Measurements from ENCODE around the gene TNIP2. TPM values are rescaled to one million over a fixed set of nuclear protein-coding genes. Genes with fewer than 3 reads are reported as not detected.

TNIP2 gene
- total and polyA plus RNA-seq, 2 of the 8 experiments (the other 6 are each of a cell fraction or from before 2014, with no cell fraction given), result 23.7 to 37.7 TPM

DNA sequence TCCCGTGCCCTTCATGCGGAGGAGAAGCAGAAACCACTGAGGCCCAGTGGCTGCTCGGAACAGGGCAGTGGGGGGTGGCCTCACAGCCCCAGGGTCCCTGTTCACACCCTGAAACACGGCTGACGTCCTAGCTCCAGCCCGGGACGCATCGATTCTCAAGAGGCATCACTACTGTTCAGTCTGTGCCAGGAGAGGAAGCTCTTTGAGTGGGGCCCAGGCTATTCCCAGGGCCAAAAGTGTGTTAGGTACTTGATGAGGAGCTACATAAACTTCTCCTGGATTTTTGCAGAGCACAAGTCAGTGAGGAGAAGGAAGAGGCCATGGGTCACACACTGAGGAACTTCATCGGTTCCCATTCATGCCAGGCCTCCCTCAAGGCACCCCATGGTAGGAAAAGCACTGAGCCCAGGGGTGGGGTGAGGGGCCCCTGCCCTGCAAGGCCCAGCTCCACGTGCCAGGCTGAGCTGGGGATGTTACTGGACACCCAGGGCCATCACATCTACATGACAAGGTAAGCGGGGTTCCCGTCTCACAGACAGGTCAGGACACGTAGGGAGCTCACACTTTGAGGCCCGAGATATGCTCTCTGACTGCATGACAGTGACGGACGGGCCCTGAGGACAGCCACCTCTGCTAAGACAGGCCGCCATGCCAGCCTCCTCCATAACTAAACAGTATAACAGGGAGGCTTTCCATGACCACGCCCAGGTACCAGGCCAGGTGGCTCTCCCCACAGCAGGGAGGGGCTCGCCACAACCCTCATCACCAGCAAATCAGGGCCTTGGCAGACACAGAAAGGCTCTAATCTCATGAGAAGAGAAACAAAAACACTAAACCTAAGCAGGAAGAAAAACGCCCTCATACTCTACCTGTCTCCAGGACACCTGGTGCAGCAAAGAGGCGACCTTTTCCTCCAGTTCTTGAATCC lies 12.4 kb downstream of the TNIP2 start (continued):
- TF ChIP-seq, protein P1, sequence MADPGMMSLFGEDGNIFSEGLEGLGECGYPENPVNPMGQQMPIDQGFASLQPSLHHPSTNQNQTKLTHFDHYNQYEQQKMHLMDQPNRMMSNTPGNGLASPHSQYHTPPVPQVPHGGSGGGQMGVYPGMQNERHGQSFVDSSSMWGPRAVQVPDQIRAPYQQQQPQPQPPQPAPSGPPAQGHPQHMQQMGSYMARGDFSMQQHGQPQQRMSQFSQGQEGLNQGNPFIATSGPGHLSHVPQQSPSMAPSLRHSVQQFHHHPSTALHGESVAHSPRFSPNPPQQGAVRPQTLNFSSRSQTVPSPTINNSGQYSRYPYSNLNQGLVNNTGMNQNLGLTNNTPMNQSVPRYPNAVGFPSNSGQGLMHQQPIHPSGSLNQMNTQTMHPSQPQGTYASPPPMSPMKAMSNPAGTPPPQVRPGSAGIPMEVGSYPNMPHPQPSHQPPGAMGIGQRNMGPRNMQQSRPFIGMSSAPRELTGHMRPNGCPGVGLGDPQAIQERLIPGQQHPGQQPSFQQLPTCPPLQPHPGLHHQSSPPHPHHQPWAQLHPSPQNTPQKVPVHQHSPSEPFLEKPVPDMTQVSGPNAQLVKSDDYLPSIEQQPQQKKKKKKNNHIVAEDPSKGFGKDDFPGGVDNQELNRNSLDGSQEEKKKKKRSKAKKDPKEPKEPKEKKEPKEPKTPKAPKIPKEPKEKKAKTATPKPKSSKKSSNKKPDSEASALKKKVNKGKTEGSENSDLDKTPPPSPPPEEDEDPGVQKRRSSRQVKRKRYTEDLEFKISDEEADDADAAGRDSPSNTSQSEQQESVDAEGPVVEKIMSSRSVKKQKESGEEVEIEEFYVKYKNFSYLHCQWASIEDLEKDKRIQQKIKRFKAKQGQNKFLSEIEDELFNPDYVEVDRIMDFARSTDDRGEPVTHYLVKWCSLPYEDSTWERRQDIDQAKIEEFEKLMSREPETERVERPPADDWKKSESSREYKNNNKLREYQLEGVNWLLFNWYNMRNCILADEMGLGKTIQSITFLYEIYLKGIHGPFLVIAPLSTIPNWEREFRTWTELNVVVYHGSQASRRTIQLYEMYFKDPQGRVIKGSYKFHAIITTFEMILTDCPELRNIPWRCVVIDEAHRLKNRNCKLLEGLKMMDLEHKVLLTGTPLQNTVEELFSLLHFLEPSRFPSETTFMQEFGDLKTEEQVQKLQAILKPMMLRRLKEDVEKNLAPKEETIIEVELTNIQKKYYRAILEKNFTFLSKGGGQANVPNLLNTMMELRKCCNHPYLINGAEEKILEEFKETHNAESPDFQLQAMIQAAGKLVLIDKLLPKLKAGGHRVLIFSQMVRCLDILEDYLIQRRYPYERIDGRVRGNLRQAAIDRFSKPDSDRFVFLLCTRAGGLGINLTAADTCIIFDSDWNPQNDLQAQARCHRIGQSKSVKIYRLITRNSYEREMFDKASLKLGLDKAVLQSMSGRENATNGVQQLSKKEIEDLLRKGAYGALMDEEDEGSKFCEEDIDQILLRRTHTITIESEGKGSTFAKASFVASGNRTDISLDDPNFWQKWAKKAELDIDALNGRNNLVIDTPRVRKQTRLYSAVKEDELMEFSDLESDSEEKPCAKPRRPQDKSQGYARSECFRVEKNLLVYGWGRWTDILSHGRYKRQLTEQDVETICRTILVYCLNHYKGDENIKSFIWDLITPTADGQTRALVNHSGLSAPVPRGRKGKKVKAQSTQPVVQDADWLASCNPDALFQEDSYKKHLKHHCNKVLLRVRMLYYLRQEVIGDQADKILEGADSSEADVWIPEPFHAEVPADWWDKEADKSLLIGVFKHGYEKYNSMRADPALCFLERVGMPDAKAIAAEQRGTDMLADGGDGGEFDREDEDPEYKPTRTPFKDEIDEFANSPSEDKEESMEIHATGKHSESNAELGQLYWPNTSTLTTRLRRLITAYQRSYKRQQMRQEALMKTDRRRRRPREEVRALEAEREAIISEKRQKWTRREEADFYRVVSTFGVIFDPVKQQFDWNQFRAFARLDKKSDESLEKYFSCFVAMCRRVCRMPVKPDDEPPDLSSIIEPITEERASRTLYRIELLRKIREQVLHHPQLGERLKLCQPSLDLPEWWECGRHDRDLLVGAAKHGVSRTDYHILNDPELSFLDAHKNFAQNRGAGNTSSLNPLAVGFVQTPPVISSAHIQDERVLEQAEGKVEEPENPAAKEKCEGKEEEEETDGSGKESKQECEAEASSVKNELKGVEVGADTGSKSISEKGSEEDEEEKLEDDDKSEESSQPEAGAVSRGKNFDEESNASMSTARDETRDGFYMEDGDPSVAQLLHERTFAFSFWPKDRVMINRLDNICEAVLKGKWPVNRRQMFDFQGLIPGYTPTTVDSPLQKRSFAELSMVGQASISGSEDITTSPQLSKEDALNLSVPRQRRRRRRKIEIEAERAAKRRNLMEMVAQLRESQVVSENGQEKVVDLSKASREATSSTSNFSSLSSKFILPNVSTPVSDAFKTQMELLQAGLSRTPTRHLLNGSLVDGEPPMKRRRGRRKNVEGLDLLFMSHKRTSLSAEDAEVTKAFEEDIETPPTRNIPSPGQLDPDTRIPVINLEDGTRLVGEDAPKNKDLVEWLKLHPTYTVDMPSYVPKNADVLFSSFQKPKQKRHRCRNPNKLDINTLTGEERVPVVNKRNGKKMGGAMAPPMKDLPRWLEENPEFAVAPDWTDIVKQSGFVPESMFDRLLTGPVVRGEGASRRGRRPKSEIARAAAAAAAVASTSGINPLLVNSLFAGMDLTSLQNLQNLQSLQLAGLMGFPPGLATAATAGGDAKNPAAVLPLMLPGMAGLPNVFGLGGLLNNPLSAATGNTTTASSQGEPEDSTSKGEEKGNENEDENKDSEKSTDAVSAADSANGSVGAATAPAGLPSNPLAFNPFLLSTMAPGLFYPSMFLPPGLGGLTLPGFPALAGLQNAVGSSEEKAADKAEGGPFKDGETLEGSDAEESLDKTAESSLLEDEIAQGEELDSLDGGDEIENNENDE (IDR thresholded peaks at IDR 0.05; ENCODE audit: insufficient replicate concordance, low read length), result no peak
- TF ChIP-seq SIRT6 (IDR thresholded peaks at IDR 0.05; ENCODE audit: low read length), result no peak
- no peak for TF ChIP-seq POLR2A (IDR thresholded peaks at IDR 0.05; ENCODE audit: control extremely low read depth in 1 of 2, low read depth in 2 of 2, low read length in 2 of 2)
- TF ChIP-seq NANOG (IDR thresholded peaks at IDR 0.05; ENCODE audit: insufficient read depth, low read depth, low read length, poor library complexity, severe bottlenecking), result no peak
- TF ChIP-seq, protein P2, sequence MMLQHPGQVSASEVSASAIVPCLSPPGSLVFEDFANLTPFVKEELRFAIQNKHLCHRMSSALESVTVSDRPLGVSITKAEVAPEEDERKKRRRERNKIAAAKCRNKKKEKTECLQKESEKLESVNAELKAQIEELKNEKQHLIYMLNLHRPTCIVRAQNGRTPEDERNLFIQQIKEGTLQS (IDR thresholded peaks at IDR 0.05; ENCODE audit: insufficient read depth, low read depth, low read length), result no peak
- no peak for TF ChIP-seq EZH2 (IDR thresholded peaks at IDR 0.05; ENCODE audit: low read depth, low read length, severe bottlenecking)
- TF ChIP-seq POU5F1 (IDR thresholded peaks at IDR 0.05; ENCODE audit: low read depth, low read length), result no peak
